Adipocyte (in vitro differentiated cells): ENCODE data around the gene ABCA4.

Experiments used
- DNase-seq: peaks from one replicate; pipeline ENCODE4 v3.0.0-alpha.2; 2015; ENCODE audit warnings: low read depth
- H3K27me3 ChIP-seq: replicated peaks from 2 replicates; pipeline ENCODE4 v1.7.0; 2013; ENCODE audit warnings: mild to moderate bottlenecking, low read length, moderate library complexity; ENCODE audit not compliant: control insufficient read depth, insufficient read depth
- H3K36me3 ChIP-seq: 2 replicates; pipeline ENCODE4 v1.7.0; 2013; ENCODE audit warnings: low read length, mild to moderate bottlenecking, moderate library complexity; ENCODE audit not compliant: control insufficient read depth, insufficient read depth, severe bottlenecking
- H3K4me1 ChIP-seq: 2 replicates; pipeline ENCODE4 v1.7.0; 2013; ENCODE audit warnings: mild to moderate bottlenecking, low read length, moderate library complexity; ENCODE audit not compliant: control insufficient read depth, insufficient read depth
- H3K4me3 ChIP-seq: 2 replicates; pipeline ENCODE4 v1.7.0; 2013; ENCODE audit warnings: mild to moderate bottlenecking, low read length, moderate library complexity
- H3K9ac ChIP-seq: 2 replicates; pipeline ENCODE4 v1.7.0; 2013; ENCODE audit warnings: mild to moderate bottlenecking, low read length, moderate library complexity
- H3K9me3 ChIP-seq: 2 replicates; pipeline ENCODE4 v1.7.0; 2013; ENCODE audit warnings: mild to moderate bottlenecking, low read length, moderate library complexity; ENCODE audit not compliant: control insufficient read depth

The ABCA4 gene

GRCh38 chr1:94022471-94023189, 98.3 kb downstream of the ABCA4 start:
- H3K4me3 ChIP-seq = no peak overlapping the region
- no peaks in the 10 kb centered on the region for H3K36me3 ChIP-seq

GRCh38 chr1:94020764-94021579, 100.0 kb downstream of the ABCA4 start:
- peak; percentile 63 for DNase-seq
- Histone ChIP-seq H3K4me3 (no peak overlapping the region), H3K9me3 (no peaks in the 10 kb centered on the region), H3K9ac (peak overlapping the region; percentile 48), H3K4me1 (peaks cover 33% of the 10 kb centered on the region), H3K27me3 (no peaks in the 10 kb centered on the region), H3K36me3 (no peaks in the 10 kb centered on the region)

More at GRCh38 chr1:94022471-94023189, 98.3 kb downstream of the ABCA4 start:
- Histone ChIP-seq H3K4me1 (peaks cover 35% of the 10 kb centered on the region), H3K9ac (peak overlapping the region; percentile 33), H3K27me3 (no peaks in the 10 kb centered on the region), H3K9me3 (no peaks in the 10 kb centered on the region)
- peak; percentile 87 for DNase-seq

GRCh38 chr1:94019327-94019726, 101.6 kb downstream of the ABCA4 start:
- no peak for DNase-seq
- Histone ChIP-seq H3K9ac (no peak overlapping the region), H3K27me3 (no peaks in the 10 kb centered on the region), H3K4me1 (peaks cover 46% of the 10 kb centered on the region), H3K4me3 (no peak overlapping the region), H3K9me3 (no peaks in the 10 kb centered on the region), H3K36me3 (no peaks in the 10 kb centered on the region)

- no peak overlapping the region for H3K4me3 ChIP-seq
- no peak for DNase-seq
Measured at GRCh38 chr1:94017155-94017829, 103.7 kb downstream of the ABCA4 start.

GRCh38 chr1:94015489-94015817, 105.5 kb downstream of the ABCA4 start:
- no peak overlapping the region for H3K4me3 ChIP-seq
- no peaks in the 10 kb centered on the region for H3K36me3 ChIP-seq
- DNase-seq = no peak
- H3K4me1 ChIP-seq = peaks cover 19% of the 10 kb centered on the region
- H3K27me3 ChIP-seq = no peaks in the 10 kb centered on the region
- no peaks in the 10 kb centered on the region for H3K9me3 ChIP-seq
- H3K9ac ChIP-seq = no peak overlapping the region

More at GRCh38 chr1:94017155-94017829, 103.7 kb downstream of the ABCA4 start:
- Histone ChIP-seq H3K4me1 (peaks cover 37% of the 10 kb centered on the region), H3K27me3 (no peaks in the 10 kb centered on the region), H3K36me3 (no peaks in the 10 kb centered on the region), H3K9me3 (no peaks in the 10 kb centered on the region), H3K9ac (no peak overlapping the region)

- Histone ChIP-seq H3K9ac (no peak overlapping the region), H3K36me3 (no peaks in the 10 kb centered on the region), H3K4me1 (peaks cover 13% of the 10 kb centered on the region), H3K9me3 (no peaks in the 10 kb centered on the region), H3K4me3 (no peak overlapping the region), H3K27me3 (no peaks in the 10 kb centered on the region)
- DNase-seq = no peak
Measured at GRCh38 chr1:94014635-94015488, 106.1 kb downstream of the ABCA4 start.

GRCh38 chr1:94014087-94014486, 106.9 kb downstream of the ABCA4 start:
- H3K4me1 ChIP-seq = peaks cover 13% of the 10 kb centered on the region
- DNase-seq = no peak
- no peak overlapping the region for H3K4me3 ChIP-seq
- no peaks in the 10 kb centered on the region for H3K9me3 ChIP-seq
- no peaks in the 10 kb centered on the region for H3K36me3 ChIP-seq
- H3K9ac ChIP-seq = no peak overlapping the region
- no peaks in the 10 kb centered on the region for H3K27me3 ChIP-seq

- no peak for DNase-seq
- Histone ChIP-seq H3K27me3 (no peaks in the 10 kb centered on the region), H3K9ac (no peak overlapping the region), H3K9me3 (no peaks in the 10 kb centered on the region), H3K4me3 (no peak overlapping the region), H3K36me3 (no peaks in the 10 kb centered on the region), H3K4me1 (peaks cover 13% of the 10 kb centered on the region)
Measured at GRCh38 chr1:94013367-94013878, 107.5 kb downstream of the ABCA4 start.

GRCh38 chr1:94012708-94013366, 108.1 kb downstream of the ABCA4 start:
- Histone ChIP-seq H3K27me3 (no peaks in the 10 kb centered on the region), H3K4me3 (no peak overlapping the region), H3K36me3 (no peaks in the 10 kb centered on the region), H3K4me1 (peaks cover 13% of the 10 kb centered on the region), H3K9ac (no peak overlapping the region), H3K9me3 (no peaks in the 10 kb centered on the region)
- DNase-seq = no peak
